GM18498 (cell line): Measurements from ENCODE around the gene SLC9A1.
"Not testable (repeated sequence)": the region's sequence is repeated elsewhere in the genome, so short reads cannot be mapped to it uniquely, and the experiment has no call there.

Experiments
- ATAC-seq: cut with Tn5 transposase; IDR thresholded peaks from one replicate; pipeline ENCODE4 v1.9.1; 2021; ENCODE audit warnings: mild to moderate bottlenecking, moderate library complexity; ENCODE audit not compliant: unreplicated experiment

The SLC9A1 gene

GRCh38 chr1:27135541-27136235 is 19.2 kb downstream of the SLC9A1 start:
- no peak for ATAC-seq

- ATAC-seq = peak; percentile 50
These were observed 20.9 kb downstream of the SLC9A1 start for GRCh38 chr1:27133991-27134390.

DNA sequence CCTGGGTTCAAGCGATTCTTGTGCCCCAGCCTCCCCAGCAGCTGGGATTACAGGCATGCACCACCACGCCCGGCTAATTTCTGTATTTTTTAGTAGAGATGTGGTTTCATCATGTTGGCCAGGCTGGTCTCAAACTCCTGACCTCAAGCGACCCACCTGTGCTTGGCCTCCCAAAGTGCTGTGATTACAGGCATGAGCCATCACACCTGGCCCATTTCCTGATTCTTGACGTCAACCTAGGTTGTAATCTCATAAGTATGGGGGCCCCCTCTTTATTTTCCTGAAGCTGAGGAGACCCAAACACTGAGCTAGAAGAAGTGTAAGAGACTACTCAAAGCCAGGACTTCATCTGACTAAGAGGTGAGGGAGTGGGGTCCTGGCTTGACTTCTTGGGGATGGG is 21.8 kb downstream of the SLC9A1 start:
- no peak for ATAC-seq

DNA sequence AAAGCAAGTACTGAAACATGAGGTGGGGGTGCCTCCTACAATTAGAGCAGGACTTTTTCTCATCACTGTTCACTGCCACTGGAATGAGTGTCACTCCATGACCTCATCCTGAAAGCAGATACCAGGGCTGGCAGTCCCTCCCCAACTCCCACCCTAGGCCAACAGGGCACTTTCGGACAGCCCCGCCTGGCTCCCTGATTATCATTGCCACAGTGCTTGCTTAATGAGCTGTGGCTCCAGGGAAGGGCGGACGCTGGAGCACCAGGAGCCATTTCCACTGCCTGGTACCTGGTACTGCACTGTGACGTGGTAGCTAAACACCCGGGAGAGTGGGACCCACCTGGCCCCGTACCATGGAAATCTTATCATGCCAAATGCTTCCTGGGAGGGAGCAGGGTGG is 22.3 kb downstream of the SLC9A1 start:
- no peak for ATAC-seq

DNA sequence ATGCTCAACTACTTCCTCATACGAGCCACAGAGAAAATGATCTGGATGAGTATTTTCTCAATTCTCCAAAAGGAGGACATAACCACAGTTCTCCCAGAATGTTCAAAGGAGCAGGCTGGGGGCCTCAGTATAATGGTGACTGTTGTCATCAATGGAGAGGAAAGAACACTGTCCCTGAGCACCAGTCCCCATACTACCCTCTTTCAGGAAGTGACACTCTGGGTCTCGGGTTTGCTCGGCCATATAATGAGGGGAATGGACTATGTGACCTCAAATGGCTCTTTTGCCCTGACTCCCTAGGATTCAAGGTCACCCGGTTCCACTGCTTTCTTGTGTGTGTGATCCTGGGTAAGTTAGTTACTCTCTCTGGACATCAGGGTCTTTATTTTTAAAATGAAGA is 22.8 kb downstream of the SLC9A1 start:
- ATAC-seq = no peak

- no peak for ATAC-seq
These were observed 24.1 kb downstream of the SLC9A1 start for GRCh38 chr1:27130798-27131197.

DNA sequence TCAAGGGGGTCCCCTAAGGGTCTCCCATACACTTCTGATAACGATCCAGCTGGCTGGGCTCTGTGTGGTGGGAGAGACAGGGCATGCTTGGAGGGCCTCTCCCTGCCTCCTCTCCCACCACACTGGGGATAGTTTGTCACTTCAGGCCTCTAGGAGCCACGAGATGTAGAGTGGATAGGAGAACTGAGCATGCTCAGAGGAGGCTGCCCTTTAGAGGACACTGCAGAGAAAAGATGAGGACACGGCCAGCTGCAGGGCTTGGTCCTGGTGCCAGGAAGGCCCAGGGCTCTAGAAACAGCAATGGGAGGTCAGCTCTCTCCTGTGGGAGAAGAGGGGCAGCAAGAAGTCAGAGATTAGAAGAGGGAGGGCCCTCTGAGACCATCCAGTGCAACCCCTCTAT is 25.7 kb downstream of the SLC9A1 start:
- no peak for ATAC-seq

DNA sequence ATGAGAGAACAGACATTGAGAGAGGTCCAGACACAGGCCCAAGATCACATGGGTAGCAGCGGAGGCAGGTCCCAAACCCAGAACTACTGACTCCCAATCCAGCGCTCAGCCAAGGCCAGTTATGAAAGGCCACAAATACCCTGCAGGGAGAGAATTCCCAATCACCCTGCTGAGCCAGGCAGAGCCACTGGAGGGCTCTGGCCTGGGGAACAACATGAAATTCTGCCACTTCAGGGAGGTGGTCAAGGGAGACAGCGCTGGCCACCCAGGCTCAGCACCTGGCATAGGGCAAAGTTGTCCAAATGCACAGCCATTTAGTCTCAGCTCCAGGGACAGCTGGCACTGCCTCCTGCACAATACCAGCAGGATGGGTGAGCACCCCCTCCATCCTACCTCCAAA is 27.5 kb downstream of the SLC9A1 start:
- no peak for ATAC-seq

DNA sequence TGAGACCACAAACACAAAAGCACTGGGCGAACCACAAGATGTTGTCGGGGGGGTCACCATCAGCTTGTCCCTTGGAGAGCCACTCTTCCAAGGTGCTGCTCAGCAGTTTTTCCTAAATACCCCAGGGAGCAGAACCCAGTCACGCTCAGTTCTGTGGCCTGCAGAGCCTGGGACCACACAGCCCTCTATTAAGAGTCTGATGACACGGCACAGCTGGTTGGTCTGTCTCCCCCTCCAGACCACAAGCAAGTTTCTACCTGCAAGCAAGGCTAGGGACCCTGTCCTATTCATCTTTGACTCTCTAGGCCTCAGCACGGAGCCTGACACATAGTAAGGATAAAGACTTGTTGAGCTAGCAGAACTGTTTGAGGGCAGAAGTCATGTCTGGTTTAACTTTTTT is 28.5 kb downstream of the SLC9A1 start:
- ATAC-seq = no peak

GRCh38 chr1:27125125-27125524 is 29.8 kb downstream of the SLC9A1 start:
- not testable (repeated sequence) for ATAC-seq

- ATAC-seq = no peak
These were observed 30.5 kb downstream of the SLC9A1 start for GRCh38 chr1:27124405-27124804.

DNA sequence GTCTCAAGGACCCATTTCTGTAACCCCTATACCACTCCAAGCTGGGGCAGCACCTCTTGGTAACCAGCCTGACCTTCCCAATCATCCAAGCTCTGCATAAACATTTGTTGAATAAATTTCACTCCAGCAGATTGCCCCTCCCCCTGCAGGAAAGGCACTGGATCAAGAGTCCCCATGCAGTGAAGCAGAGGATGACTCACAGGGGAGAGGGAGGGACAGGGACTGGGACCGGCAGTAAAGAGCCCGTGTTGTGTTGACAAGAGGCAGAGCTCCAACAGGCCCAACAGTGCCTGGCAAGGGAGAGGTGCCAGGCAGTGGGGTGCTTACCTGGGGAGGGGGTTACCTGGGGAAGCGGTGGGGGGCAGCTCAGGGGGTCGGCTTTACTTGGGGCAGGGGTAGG is 32.3 kb downstream of the SLC9A1 start:
- ATAC-seq = no peak

DNA sequence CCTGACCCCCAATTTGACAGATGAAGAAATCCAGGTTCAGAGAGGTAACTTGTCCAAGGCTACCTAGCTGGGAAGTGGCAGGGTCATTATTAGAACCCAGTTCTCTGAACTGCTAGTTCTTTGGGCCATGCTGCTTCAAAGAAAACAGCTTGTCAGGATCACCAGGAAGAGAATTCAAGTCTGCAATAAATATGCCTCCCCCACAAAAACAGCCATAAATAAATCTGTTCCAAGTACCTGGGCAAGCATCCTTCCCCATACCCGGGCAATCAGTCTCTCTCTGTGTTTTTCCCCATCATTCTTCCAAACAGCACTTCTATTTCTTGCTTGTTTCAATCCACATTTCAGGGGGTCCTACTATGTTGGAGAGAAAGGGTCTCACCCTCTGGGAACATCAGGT is 34.1 kb downstream of the SLC9A1 start:
- ATAC-seq = no peak

DNA sequence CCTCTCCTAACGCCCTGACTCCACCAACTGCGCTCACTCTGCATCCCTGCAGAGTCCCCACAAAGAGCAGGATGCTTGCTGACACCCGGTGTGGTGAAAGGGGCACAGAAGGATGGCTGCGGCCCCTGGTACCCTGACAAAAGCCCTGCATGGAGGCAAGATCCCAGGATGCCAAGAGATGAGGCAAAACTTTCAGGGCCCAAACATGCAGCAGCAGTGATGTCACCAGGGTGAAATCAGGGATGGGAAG is 36.6 kb downstream of the SLC9A1 start:
- ATAC-seq = no peak

DNA sequence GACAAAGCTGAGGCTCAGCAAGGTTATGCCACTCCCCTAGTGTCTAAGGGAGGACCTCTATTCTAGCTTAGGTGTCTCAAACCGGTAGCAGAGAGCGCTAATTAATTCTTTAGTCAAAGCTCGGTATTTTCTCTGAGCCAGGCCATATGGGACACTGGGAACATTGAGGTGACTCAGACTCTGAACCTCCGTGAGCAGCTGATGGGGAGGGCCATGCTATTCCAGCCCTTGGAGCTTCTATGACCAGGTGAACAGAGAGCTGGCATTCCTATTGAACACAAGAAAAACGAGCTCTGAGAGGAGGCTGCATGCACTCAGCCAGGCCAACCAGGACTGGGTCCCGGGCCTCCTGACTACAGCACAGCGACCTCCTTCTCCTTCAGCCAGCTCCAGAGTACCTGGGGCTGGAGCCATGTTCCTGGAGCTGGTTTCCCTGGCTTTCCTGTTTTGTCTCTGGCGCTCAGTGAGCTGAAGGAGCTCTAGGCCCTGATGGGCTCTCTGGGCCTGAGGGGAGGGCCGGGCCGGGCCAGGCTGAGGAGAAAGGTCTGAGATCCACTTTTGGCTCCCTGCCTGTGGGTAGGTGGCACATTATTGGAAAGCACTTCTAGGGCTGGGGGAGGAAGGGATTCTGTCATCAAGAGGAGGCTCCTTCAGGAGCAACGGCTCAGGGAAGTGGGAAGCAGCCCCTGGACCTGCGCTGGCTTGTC is 37.0 kb downstream of the SLC9A1 start:
- ATAC-seq = no peak

DNA sequence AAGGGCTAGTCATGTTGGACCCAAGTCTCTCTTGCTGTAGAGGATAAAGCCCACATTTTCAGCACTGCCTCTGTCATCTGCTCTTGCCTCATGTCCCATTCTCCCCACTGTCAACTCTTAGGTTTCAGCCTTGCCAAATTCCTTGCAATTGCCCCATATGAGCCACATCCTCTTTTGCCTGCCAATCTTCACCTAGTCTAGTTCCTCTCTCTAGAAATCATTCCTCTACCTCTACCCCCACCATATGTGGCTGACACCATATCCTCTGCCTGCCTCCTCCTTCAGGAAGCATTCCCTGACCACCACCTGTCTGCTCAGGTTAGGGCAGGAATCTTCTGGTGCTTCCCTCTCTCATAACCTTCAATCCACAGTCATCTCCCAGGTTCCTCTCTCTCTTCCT is 38.2 kb downstream of the SLC9A1 start:
- no peak for ATAC-seq

DNA sequence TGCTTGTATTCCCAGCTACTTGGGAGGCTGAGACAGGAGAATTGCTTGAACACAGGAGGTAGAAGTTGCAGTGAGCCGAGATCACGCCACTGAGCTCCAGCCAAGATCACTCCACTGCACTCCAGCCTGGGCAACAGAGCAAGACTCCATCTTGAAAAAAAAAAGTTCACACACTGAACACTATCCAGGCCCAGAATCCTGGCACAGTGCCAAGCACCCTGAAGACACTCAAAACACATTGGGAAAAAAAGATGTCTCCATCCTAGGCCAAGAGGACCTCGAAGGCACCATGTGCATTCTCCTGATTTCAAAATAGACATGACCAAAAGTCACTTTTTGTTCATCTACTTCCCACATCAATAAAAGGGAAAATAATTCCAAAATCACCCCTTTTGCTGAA is 38.7 kb downstream of the SLC9A1 start:
- no peak for ATAC-seq

GRCh38 chr1:27114546-27114945 is 40.4 kb downstream of the SLC9A1 start:
- ATAC-seq = no peak

DNA sequence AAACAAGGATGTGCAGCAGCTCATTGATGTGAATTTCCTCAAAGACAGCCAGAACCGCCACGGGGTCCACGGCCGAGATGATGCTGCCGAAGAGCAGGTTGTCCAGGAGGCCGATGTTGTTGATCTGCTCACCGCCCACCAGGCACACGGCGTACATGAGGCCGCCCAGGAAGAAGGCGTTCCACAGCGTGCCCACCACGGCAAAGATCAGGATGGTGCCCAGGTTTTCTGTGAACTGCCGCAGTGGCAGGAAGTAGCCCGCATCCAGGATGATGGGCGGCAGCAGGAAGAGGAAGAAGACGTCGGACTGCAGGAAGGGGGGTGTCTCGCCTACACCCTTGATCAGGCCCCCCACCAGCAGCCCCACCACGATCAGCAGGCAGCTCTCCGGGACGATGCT is 41.1 kb downstream of the SLC9A1 start:
- ATAC-seq = no peak

- ATAC-seq = peak; percentile 85
These were observed 43.0 kb downstream of the SLC9A1 start for GRCh38 chr1:27111626-27112573.

GRCh38 chr1:27109103-27109822 is 45.7 kb downstream of the SLC9A1 start:
- ATAC-seq = no peak
